Keratinocyte (primary cell): ENCODE results near the gene CMTR2.

Experiments
- EZH2 ChIP-seq: IDR thresholded peaks from one replicate; pipeline ENCODE4 v1.6.1; 2012; ENCODE audit warnings: inconsistent platforms, mild to moderate bottlenecking, low read length, moderate library complexity
- TF ChIP-seq, protein P1 (sequence below), 3 experiments: IDR thresholded peaks in 1 of 3; conservative IDR thresholded peaks in 1 of 3; optimal IDR thresholded peaks in 1 of 3; 2 replicates in 2 of 3; 3 replicates in 1 of 3; pipeline versions ENCODE3 to v1.5.1; 2011; ENCODE audit warnings: low read length in 3 of 3, mild to moderate bottlenecking in 3 of 3, moderate library complexity in 2 of 3, control low read depth in 1 of 3, inconsistent platforms in 1 of 3; ENCODE audit not compliant: insufficient read depth in 2 of 3; ENCODE audit errors: extremely low read depth in 1 of 3

DNA sequence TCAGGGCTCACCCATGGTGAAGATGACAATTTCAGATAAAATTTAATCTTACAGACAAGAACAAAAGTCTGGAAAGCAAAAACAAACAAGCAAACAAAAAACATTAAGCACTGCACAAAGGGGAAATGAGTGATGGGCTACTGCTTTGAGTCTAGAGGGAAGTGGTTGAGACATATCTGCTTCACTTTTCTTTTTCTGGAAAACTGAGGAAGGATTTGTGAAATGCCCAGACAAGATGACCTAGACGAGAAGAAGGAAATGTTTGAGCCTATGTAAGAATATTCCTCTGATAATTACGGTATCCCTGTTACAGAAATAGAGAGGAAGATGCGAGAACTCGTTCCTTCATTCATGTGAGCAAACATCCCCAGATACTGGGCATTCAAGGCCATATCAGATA lies 47.2 kb downstream of the CMTR2 start:
- no peak for TF ChIP-seq EZH2
- TF ChIP-seq, protein P1, sequence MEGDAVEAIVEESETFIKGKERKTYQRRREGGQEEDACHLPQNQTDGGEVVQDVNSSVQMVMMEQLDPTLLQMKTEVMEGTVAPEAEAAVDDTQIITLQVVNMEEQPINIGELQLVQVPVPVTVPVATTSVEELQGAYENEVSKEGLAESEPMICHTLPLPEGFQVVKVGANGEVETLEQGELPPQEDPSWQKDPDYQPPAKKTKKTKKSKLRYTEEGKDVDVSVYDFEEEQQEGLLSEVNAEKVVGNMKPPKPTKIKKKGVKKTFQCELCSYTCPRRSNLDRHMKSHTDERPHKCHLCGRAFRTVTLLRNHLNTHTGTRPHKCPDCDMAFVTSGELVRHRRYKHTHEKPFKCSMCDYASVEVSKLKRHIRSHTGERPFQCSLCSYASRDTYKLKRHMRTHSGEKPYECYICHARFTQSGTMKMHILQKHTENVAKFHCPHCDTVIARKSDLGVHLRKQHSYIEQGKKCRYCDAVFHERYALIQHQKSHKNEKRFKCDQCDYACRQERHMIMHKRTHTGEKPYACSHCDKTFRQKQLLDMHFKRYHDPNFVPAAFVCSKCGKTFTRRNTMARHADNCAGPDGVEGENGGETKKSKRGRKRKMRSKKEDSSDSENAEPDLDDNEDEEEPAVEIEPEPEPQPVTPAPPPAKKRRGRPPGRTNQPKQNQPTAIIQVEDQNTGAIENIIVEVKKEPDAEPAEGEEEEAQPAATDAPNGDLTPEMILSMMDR (optimal IDR thresholded peaks at IDR 0.05 in 1 of 3, IDR thresholded peaks at IDR 0.05 in 1 of 3, conservative IDR thresholded peaks at IDR 0.05 in 1 of 3; ENCODE audit: extremely low read depth in 1 of 3, insufficient read depth in 2 of 3, low read length in 3 of 3), result no peak
